ENCODE results near the gene RANBP9.

Gene RANBP9

GRCh38 chr6:13711324-13711732 is 307 bp downstream of the RANBP9 start:
- TF ChIP-seq CTCF (IDR thresholded peaks at IDR 0.05; ENCODE audit: low read depth, low read length): peak; percentile 1; the same call in 1 of the 2 replicates
- no peak for DNase-seq (ENCODE audit: extremely low read depth, low read depth)

GRCh38 chr6:13710552-13711323 is 897 bp downstream of the RANBP9 start:
- TF ChIP-seq CTCF (IDR thresholded peaks at IDR 0.05; ENCODE audit: low read depth, low read length): no peak
- no peak for DNase-seq (ENCODE audit: extremely low read depth, low read depth)

- DNase-seq (ENCODE audit: extremely low read depth, low read depth): no peak
Observed at GRCh38 chr6:13709689-13710551, 1.7 kb downstream of the RANBP9 start.

GRCh38 chr6:13708736-13709135 is 2.9 kb downstream of the RANBP9 start:
- TF ChIP-seq CTCF (IDR thresholded peaks at IDR 0.05; ENCODE audit: low read depth, low read length): no peak

More at GRCh38 chr6:13709689-13710551, 1.7 kb downstream of the RANBP9 start:
- TF ChIP-seq CTCF (IDR thresholded peaks at IDR 0.05; ENCODE audit: low read depth, low read length): no peak

GRCh38 chr6:13703496-13703895 is 8.1 kb downstream of the RANBP9 start:
- DNase-seq (ENCODE audit: extremely low read depth, low read depth): no peak
- TF ChIP-seq CTCF (IDR thresholded peaks at IDR 0.05; ENCODE audit: low read depth, low read length): no peak

More at GRCh38 chr6:13708736-13709135, 2.9 kb downstream of the RANBP9 start:
- no peak for DNase-seq (ENCODE audit: extremely low read depth, low read depth)

- no peak for TF ChIP-seq CTCF (IDR thresholded peaks at IDR 0.05; ENCODE audit: low read depth, low read length)
- no peak for DNase-seq (ENCODE audit: extremely low read depth, low read depth)
Observed at GRCh38 chr6:13702809-13703302, 8.8 kb downstream of the RANBP9 start.

- no peak for TF ChIP-seq CTCF (IDR thresholded peaks at IDR 0.05; ENCODE audit: low read depth, low read length)
- no peak for DNase-seq (ENCODE audit: extremely low read depth, low read depth)
Observed at GRCh38 chr6:13700232-13700631, 11.4 kb downstream of the RANBP9 start.

Measured in AG09319 (cell line).